ENCODE measurements around the gene KCNMA1.

The KCNMA1 gene

GRCh38 chr10:77168861-77169260 lies 468.7 kb downstream of the KCNMA1 start:
- no peak for DNase-seq (ENCODE audit: low read depth in 1 of 2, low spot score in 1 of 2)

- no peak for DNase-seq (ENCODE audit: low read depth in 1 of 2, low spot score in 1 of 2)
Measured at GRCh38 chr10:77168161-77168560, 469.4 kb downstream of the KCNMA1 start.

GRCh38 chr10:77165445-77166208 lies 472.0 kb downstream of the KCNMA1 start:
- DNase-seq (ENCODE audit: low read depth in 1 of 2, low spot score in 1 of 2), result no peak

GRCh38 chr10:77164616-77165311 lies 472.8 kb downstream of the KCNMA1 start:
- DNase-seq (ENCODE audit: low read depth in 1 of 2, low spot score in 1 of 2), result no peak

- DNase-seq (ENCODE audit: low read depth in 1 of 2, low spot score in 1 of 2), result no peak
Measured at GRCh38 chr10:77163670-77164348, 473.8 kb downstream of the KCNMA1 start.

- no peak for DNase-seq (ENCODE audit: low read depth in 1 of 2, low spot score in 1 of 2)
Measured at GRCh38 chr10:77162697-77163096, 474.9 kb downstream of the KCNMA1 start.

- no peak for DNase-seq (ENCODE audit: low read depth in 1 of 2, low spot score in 1 of 2)
Measured at GRCh38 chr10:77160679-77161078, 476.9 kb downstream of the KCNMA1 start.

GRCh38 chr10:77159538-77160110 lies 478.0 kb downstream of the KCNMA1 start:
- DNase-seq (ENCODE audit: low read depth in 1 of 2, low spot score in 1 of 2), result no peak

- DNase-seq (ENCODE audit: low read depth in 1 of 2, low spot score in 1 of 2), result no peak
Measured at GRCh38 chr10:77158666-77159065, 478.9 kb downstream of the KCNMA1 start.

- no peak for DNase-seq (ENCODE audit: low read depth in 1 of 2, low spot score in 1 of 2)
Measured at GRCh38 chr10:77157248-77158019, 480.2 kb downstream of the KCNMA1 start.

- no peak for DNase-seq (ENCODE audit: low read depth in 1 of 2, low spot score in 1 of 2)
Measured at GRCh38 chr10:77156406-77156879, 481.2 kb downstream of the KCNMA1 start.

- no peak for DNase-seq (ENCODE audit: low read depth in 1 of 2, low spot score in 1 of 2)
Measured at GRCh38 chr10:77152256-77152655, 485.4 kb downstream of the KCNMA1 start.

GRCh38 chr10:77151408-77151807 lies 486.2 kb downstream of the KCNMA1 start:
- no peak for DNase-seq (ENCODE audit: low read depth in 1 of 2, low spot score in 1 of 2)

GRCh38 chr10:77149706-77150105 lies 487.9 kb downstream of the KCNMA1 start:
- DNase-seq (ENCODE audit: low read depth in 1 of 2, low spot score in 1 of 2), result no peak

- no peak for DNase-seq (ENCODE audit: low read depth in 1 of 2, low spot score in 1 of 2)
Measured at GRCh38 chr10:77149001-77149400, 488.6 kb downstream of the KCNMA1 start.

- DNase-seq (ENCODE audit: low read depth in 1 of 2, low spot score in 1 of 2), result no peak
Measured at GRCh38 chr10:77147871-77148270, 489.7 kb downstream of the KCNMA1 start.

GRCh38 chr10:77146712-77147336 lies 490.8 kb downstream of the KCNMA1 start:
- DNase-seq (ENCODE audit: low read depth in 1 of 2, low spot score in 1 of 2), result no peak

GRCh38 chr10:77144656-77145055 lies 493.0 kb downstream of the KCNMA1 start:
- no peak for DNase-seq (ENCODE audit: low read depth in 1 of 2, low spot score in 1 of 2)

- no peak for DNase-seq (ENCODE audit: low read depth in 1 of 2, low spot score in 1 of 2)
Measured at GRCh38 chr10:77139252-77140160, 498.1 kb downstream of the KCNMA1 start.

All from activated T-helper 1 cell treated with anti-CD3 and anti-CD28 coated beads, Interleukin-2, amount 50 U/mL, for 16 hours (primary cell).